Keratinocyte (primary cell): ENCODE measurements around the gene C20orf144. TPM values are rescaled to one million over a fixed set of nuclear protein-coding genes. Genes with fewer than 3 reads are reported as not detected.

Experiments
- DNase-seq: peaks from one replicate; pipeline ENCODE4 v3.0.0-alpha.2; 2011; ENCODE audit warnings: low read depth, missing footprints, low spot score
- FAIRE-seq: peaks from 2 replicates; lab custom pipeline; 2011; peaks lifted over from hg19 to GRCh38; lab: Jason Lieb, UNC
- H2AFZ ChIP-seq: 2 replicates; pipeline ENCODE4 v1.6.0; 2012; ENCODE audit warnings: low read length, control low read depth, inconsistent platforms; ENCODE audit not compliant: control insufficient read depth
- H3K27ac ChIP-seq: 2 replicates; pipeline ENCODE4 v1.5.1; 2011; ENCODE audit warnings: low read length; ENCODE audit not compliant: control insufficient read depth, insufficient read depth
- H3K27me3 ChIP-seq: 3 replicates; pipeline ENCODE4 v1.6.0; 2011; ENCODE audit warnings: low read length; ENCODE audit not compliant: control insufficient read depth, insufficient read depth; ENCODE audit errors: extremely low read depth
- H3K36me3 ChIP-seq, 2 experiments: 2 replicates in 1 of 2; 3 replicates in 1 of 2; pipeline ENCODE4 v1.5.1; 2011; ENCODE audit warnings: low read length in 2 of 2, mild to moderate bottlenecking in 1 of 2; ENCODE audit not compliant: control insufficient read depth in 2 of 2, insufficient read depth in 2 of 2; ENCODE audit errors: extremely low read depth in 1 of 2
- H3K4me1 ChIP-seq: 3 replicates; pipeline ENCODE4 v1.5.1; 2011; ENCODE audit warnings: low read length; ENCODE audit not compliant: control insufficient read depth, insufficient read depth; ENCODE audit errors: extremely low read depth
- H3K4me2 ChIP-seq: 3 replicates; pipeline ENCODE4 v1.6.0; 2011; ENCODE audit warnings: low read depth, low read length; ENCODE audit not compliant: control insufficient read depth, insufficient read depth; ENCODE audit errors: extremely low read depth
- H3K4me3 ChIP-seq, 3 experiments: fragments of 200-600 bp in 1 of 3; sonication (generic) in 1 of 3; 2 replicates in 2 of 3; 3 replicates in 1 of 3; pipeline ENCODE4 v1.5.1; 2011 to 2016; ENCODE audit warnings: low read length in 3 of 3, mild to moderate bottlenecking in 3 of 3, control low read depth in 2 of 3, inconsistent platforms in 1 of 3, low read depth in 1 of 3, mixed read lengths in 1 of 3, mixed run types in 1 of 3, moderate library complexity in 1 of 3; ENCODE audit not compliant: control insufficient read depth in 2 of 3, insufficient read depth in 2 of 3; ENCODE audit errors: extremely low read depth in 1 of 3
- H3K79me2 ChIP-seq: 2 replicates; pipeline ENCODE4 v1.6.0; 2012; ENCODE audit warnings: low read length; ENCODE audit not compliant: control insufficient read depth, insufficient read depth
- H3K9ac ChIP-seq: 3 replicates; pipeline ENCODE4 v1.6.0; 2011; ENCODE audit warnings: low read length; ENCODE audit not compliant: control insufficient read depth, insufficient read depth; ENCODE audit errors: extremely low read depth
- H3K9me1 ChIP-seq: 3 replicates; pipeline ENCODE4 v1.6.0; 2011; ENCODE audit warnings: low read length; ENCODE audit not compliant: control insufficient read depth, insufficient read depth; ENCODE audit errors: extremely low read depth
- H3K9me3 ChIP-seq: 2 replicates; pipeline ENCODE4 v1.5.1; 2012; ENCODE audit warnings: low read depth, low read length; ENCODE audit not compliant: control insufficient read depth
- H4K20me1 ChIP-seq: 3 replicates; pipeline ENCODE4 v1.6.0; 2011; ENCODE audit warnings: low read length; ENCODE audit not compliant: control insufficient read depth, insufficient read depth; ENCODE audit errors: extremely low read depth
- CTCF ChIP-seq, 3 experiments: IDR thresholded peaks in 1 of 3; conservative IDR thresholded peaks in 1 of 3; optimal IDR thresholded peaks in 1 of 3; 2 replicates in 2 of 3; 3 replicates in 1 of 3; pipeline versions ENCODE3 to v1.5.1; 2011; ENCODE audit warnings: low read length in 3 of 3, mild to moderate bottlenecking in 3 of 3, moderate library complexity in 2 of 3, control low read depth in 1 of 3, inconsistent platforms in 1 of 3; ENCODE audit not compliant: insufficient read depth in 2 of 3; ENCODE audit errors: extremely low read depth in 1 of 3
- EZH2 ChIP-seq: IDR thresholded peaks from one replicate; pipeline ENCODE4 v1.6.1; 2012; ENCODE audit warnings: inconsistent platforms, mild to moderate bottlenecking, low read length, moderate library complexity
- dilution Hi-C: fragments of 300-500 bp; cut with MboI; formaldehyde crosslinking; loops from one replicate; pipeline ENCODE4 v1.7.0; 2020; ENCODE audit warnings: low sequenced_read_pairs; ENCODE audit not compliant: extremely low pct_ligation_motif_present
- polyA plus RNA-seq, 5 experiments: library from polyadenylated mRNA; depleted of rRNA in 3 of 5; stranded (reverse) in 3 of 5; stranded (forward) in 1 of 5; unstranded in 1 of 5; fragments of >200 nt; gene quantifications; 1 replicate in 1 of 5; 2 replicates in 3 of 5; 3 replicates in 1 of 5; pipeline versions ENCODE4 v1.2.1 to v1.2.3, GENCODE V29; 2011 to 2012; ENCODE audit warnings: missing spikeins in 2 of 5, low read depth in 1 of 5, low replicate concordance in 1 of 5

The C20orf144 gene
- polyA plus RNA-seq, 1 donor (not counting 4 experiments of a cell fraction or from before 2014, with no cell fraction given): 0.03 TPM

- dilution Hi-C loops: no loop called here
- H3K4me1 ChIP-seq: peaks cover 13% of the 10 kb centered on the region
- peak overlapping the region; percentile 27 to 84 (median 73) for H3K4me3 ChIP-seq
- no peaks in the 10 kb centered on the region for H4K20me1 ChIP-seq
- no peak for DNase-seq
- H3K79me2 ChIP-seq: peaks cover 12% of the 10 kb centered on the region
- no peaks in the 10 kb centered on the region for H3K27me3 ChIP-seq
- no peak for FAIRE-seq
- H3K4me2 ChIP-seq: peak overlapping the region; percentile 95
- H3K27ac ChIP-seq: peak overlapping the region; percentile 38
- no peaks in the 10 kb centered on the region for H3K9me1 ChIP-seq
- no peaks in the 10 kb centered on the region for H3K36me3 ChIP-seq
- H3K9ac ChIP-seq: peak overlapping the region; percentile 64
- peak overlapping the region; percentile 72 for H2AFZ ChIP-seq
- TF ChIP-seq EZH2 (no peak), CTCF (optimal IDR thresholded peaks at IDR 0.05 in 1 of 3, IDR thresholded peaks at IDR 0.05 in 1 of 3, conservative IDR thresholded peaks at IDR 0.05 in 1 of 3; ENCODE audit: extremely low read depth in 1 of 3, insufficient read depth in 2 of 3, low read length in 3 of 3) (no peak)
- no peaks in the 10 kb centered on the region for H3K9me3 ChIP-seq
Measured at GRCh38 chr20:33685328-33686099, 23.4 kb downstream of the C20orf144 start.

DNA sequence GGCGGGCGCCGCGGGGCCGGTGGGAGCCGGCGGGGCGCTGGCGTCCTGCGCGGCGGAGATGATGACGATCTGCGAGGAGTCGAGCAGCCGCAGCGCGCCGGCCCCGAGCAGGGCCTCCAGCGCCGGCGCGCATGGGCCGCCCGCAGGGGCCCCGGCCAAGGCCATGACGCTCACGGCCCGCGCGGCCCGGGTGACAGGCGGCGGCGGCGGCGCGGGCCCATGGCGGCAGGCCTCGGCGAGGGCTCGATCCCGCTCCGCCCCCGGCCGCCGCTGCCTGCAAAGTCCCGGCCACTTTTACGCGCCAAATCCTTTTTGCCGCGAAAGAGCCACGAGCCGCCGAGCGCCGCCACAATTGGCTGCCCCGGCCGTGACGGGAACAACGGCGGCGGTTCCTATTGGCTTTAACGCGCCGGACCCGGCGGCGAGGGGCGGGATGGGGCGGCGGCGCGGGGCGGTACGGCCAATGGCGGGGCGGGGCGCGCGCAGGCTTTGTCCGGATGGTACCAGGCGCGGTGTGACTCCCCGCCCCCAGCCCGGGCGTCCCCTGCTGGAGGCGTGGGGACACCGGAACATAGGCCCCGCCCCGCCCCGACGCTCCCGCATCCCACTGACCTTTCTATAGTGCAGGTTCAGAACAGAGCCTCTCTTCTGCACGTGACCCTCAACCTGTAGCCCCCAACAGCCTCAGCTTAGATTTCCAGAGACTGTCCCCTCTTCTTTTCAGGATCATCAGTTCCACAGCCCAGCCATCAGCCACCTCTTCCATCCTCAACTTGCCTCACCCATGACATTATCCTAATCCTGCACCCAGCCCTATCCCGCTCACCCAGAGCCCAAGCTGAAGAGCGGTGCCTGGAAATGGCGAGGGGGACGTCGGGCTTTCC lies 24.2 kb downstream of the C20orf144 start, which contains the start of gene E2F1:
TSS of gene E2F1 (minus strand) at position 286 of the 884 bp plus-strand sequence. CDS start at position 165, 121 bp downstream.
- Histone ChIP-seq H4K20me1 (no peaks in the 10 kb centered on the region), H3K27me3 (no peaks in the 10 kb centered on the region), H3K36me3 (no peaks in the 10 kb centered on the region), H3K4me3 (peak within 1 kb of the TSS; percentile 27 to 84 (median 73)), H3K9me3 (no peaks in the 10 kb centered on the region), H2AFZ (peak within 1 kb of the TSS; percentile 79), H3K27ac (peak within 1 kb of the TSS; percentile 38), H3K79me2 (peaks cover 12% of the 10 kb centered on the region), H3K4me2 (peak within 1 kb of the TSS; percentile 95), H3K9me1 (no peaks in the 10 kb centered on the region), H3K4me1 (peaks cover 13% of the 10 kb centered on the region), H3K9ac (peak within 1 kb of the TSS; percentile 64)
- FAIRE-seq (no peak), DNase-seq (no peak)
- dilution Hi-C loops: no loop called here
- TF ChIP-seq CTCF (optimal IDR thresholded peaks at IDR 0.05 in 1 of 3, IDR thresholded peaks at IDR 0.05 in 1 of 3, conservative IDR thresholded peaks at IDR 0.05 in 1 of 3; ENCODE audit: extremely low read depth in 1 of 3, insufficient read depth in 2 of 3, low read length in 3 of 3): peak in 2 of 3 experiments; percentile 21 to 33
- TF ChIP-seq EZH2: no peak
